Fibroblast of upper back skin (primary cell): ENCODE results near the gene PRLHR.

ENCODE experiments used
- DNase-seq: peaks from one replicate; pipeline ENCODE4 v3.0.0-alpha.2; 2013

PRLHR gene

GRCh38 chr10:118586911-118587310 is 8.5 kb downstream of the PRLHR start:
- DNase-seq: no peak

GRCh38 chr10:118585794-118586193 is 9.7 kb downstream of the PRLHR start:
- DNase-seq: peak; percentile 9

DNA sequence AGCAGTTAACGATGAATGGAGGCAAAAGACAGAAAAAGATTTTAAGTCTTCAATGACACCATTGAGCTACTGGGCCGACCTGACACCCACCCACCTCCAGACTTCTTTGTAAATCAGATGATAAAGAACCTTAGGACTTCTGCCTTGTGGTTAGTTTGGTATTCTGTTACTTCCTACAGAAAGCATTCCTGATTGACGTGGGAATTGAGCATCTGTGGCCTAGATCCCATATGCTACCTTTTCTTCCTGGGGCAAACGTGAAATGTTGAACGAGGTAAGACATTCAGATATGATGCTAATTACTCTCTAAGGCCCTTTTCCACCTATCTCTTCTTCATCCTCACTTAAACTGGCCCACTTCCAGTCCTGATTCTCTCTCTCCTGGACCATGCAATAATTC is 10.2 kb downstream of the PRLHR start:
- peak; percentile 24 for DNase-seq

DNA sequence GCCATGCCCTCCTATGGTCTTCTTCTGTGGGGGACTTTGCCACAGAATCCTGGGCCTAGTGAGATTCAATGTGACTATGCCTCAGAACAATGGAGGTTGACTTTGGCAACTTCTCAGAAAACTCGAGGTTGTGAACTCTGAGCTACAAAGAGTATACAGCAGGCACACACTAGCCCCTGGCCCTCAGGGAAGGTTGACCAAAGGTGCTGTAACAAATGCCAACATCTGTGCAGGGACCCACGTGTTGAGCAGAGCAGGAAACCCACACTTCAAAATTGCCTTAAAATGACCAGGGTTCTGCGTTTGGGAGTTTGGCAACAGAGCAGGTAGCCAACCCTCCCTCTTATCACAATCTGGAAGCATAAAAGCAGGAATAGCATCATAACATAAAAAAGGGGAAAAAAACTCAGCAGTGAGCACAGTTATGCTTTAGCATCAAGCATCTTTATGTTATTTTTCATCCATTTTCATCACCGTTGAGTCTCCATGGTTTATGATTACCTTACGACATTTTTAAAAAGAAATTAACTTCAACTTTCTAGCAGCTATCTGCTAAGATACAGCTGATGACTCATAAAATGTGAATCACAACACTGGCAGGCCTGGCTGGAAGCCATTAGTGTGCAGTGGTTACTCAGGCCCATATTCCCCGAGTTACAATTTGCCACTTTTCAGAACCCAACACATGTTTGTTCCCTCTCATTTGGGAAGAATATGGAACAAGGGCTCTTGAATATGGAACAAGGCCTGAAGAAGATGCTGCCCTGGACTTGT is 11.1 kb downstream of the PRLHR start:
- DNase-seq: peak; percentile 77

- DNase-seq: no peak
These were observed 11.8 kb downstream of the PRLHR start for GRCh38 chr10:118583611-118584010.

DNA sequence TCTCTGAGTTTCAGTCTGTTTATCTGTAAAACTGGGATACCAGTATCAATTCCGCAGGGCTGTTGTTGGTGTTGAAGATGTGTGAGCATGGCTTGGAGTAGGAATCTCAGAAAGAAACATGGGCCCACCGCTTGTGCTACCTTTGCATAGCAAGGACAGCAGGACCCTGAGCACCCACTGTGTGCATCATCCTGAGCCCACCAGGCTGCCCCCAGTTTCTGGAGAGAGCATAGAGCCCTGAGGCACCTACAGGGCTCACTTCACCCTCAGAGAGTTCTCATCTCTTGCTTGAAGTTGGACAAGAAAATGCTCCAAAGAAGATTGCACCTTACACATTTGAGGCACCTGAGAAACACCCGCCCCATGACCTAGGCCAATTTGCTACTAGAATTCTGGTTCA is 12.9 kb downstream of the PRLHR start:
- DNase-seq: no peak

- no peak for DNase-seq
These were observed 14.1 kb downstream of the PRLHR start for GRCh38 chr10:118581340-118581739.

DNA sequence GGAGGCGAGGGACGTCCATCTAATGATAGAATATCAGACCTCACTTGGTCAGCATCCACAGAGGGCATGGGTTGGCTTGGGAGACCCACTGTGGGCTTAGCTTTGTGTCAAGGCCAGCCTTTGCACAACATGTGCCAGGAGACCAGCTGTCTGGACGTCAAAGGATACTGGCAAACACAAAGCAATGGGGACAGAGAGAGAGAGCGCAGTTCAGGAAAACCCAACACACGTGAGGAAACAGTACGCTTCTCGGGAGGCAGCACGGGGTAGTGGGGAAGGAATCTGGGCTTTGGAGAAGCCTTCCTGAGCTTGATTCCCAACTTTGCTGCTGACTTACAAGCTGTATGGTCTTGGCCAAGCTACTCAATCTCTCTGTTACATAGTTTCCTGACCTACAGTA is 14.7 kb downstream of the PRLHR start:
- no peak for DNase-seq

GRCh38 chr10:118573512-118573911 is 21.9 kb downstream of the PRLHR start:
- DNase-seq: no peak

- DNase-seq: no peak
These were observed 23.0 kb downstream of the PRLHR start for GRCh38 chr10:118572256-118573041.

GRCh38 chr10:118571123-118571522 is 24.3 kb downstream of the PRLHR start:
- DNase-seq: peak; percentile 40

- no peak for DNase-seq
These were observed 24.9 kb downstream of the PRLHR start for GRCh38 chr10:118570591-118570990.

DNA sequence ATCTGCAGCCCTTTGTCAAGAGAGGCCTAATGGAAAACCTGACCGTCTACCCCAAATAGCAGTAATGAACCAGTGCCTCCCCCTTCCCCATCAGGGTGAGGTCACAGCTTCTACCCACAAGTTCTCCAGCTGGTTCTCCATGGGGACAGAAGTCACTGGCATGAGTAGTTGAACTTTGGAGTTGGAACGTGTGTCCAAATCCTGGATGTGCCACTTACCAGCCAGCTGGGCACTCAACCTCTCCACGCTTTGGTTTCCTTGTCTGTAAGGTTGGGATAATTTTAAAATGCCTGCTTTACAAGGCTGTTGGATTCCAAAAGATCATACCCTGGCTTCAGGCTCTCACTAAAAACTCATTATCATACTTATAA is 25.6 kb downstream of the PRLHR start:
- no peak for DNase-seq

GRCh38 chr10:118569241-118569881 is 26.1 kb downstream of the PRLHR start:
- DNase-seq: no peak

- DNase-seq: peak; percentile 68
These were observed 27.1 kb downstream of the PRLHR start for GRCh38 chr10:118568327-118568848.

- DNase-seq: no peak
These were observed 27.7 kb downstream of the PRLHR start for GRCh38 chr10:118567701-118568248.

DNA sequence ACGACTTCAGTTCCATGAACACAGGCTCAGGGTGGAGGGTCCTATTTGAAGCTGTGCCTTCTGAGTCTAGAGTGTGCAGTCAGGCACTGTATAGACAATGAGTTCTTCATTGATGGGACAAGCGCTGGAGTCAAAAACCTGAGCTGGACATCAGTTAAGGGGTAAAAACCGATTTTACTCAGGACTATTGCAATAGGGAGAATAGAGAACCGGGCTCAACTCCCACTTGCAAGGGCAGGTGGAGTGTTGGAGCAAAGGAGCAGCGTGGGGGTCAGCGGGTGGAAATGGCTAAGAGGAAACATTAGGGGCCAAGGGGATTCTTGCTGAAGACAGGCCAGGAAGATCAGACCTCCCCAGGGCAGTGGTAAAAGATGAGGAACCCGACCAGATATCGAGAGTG is 28.5 kb downstream of the PRLHR start:
- DNase-seq: no peak

GRCh38 chr10:118565301-118566075 is 30.0 kb downstream of the PRLHR start:
- DNase-seq: no peak

GRCh38 chr10:118564652-118565051 is 30.8 kb downstream of the PRLHR start:
- DNase-seq: peak; percentile 19

- DNase-seq: no peak
These were observed 31.3 kb downstream of the PRLHR start for GRCh38 chr10:118564114-118564513.

GRCh38 chr10:118563373-118563890 is 32.0 kb downstream of the PRLHR start:
- no peak for DNase-seq

DNA sequence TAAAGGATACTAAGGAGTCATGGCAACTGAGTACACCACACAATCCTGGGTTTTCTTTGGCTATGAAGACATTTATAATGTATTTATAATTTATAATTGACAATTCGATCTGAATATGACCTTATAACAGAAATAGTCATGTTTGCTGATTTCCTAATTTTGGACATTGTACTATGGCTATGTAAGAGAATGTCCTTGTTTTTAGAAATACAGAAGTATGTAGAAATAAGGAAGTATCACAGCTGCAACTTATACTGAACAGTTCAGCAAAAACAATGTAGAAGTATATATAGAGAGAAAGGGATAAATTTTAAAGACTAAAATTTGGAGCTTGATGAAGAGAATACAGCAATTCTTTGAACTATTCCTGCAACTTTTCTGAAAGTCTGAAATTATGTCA is 32.6 kb downstream of the PRLHR start:
- DNase-seq: no peak
